Mesothelial cell of epicardium (in vitro differentiated cells): Measurements from ENCODE around the gene TTC7B. TPM values are rescaled to one million over a fixed set of nuclear protein-coding genes. Genes with fewer than 3 reads are reported as not detected.

Experiments
- DNase-seq, 2 experiments: peaks; one replicate each; pipeline ENCODE4 v3.0.0; 2021; ENCODE audit warnings: low spot score in 2 of 2; ENCODE audit not compliant: unreplicated experiment in 2 of 2
- H3K27ac Mint-ChIP-seq: 2 replicates; pipeline ENCODE4 v1.8.0; 2021; ENCODE audit warnings: mixed read lengths
- H3K27me3 Mint-ChIP-seq: 2 replicates; pipeline ENCODE4 v1.8.0; 2021; ENCODE audit warnings: low read depth, mixed read lengths
- H3K36me3 Mint-ChIP-seq: 2 replicates; pipeline ENCODE4 v1.8.0; 2021; ENCODE audit warnings: mixed read lengths
- H3K4me1 Mint-ChIP-seq: 2 replicates; pipeline ENCODE4 v1.8.0; 2021; ENCODE audit warnings: mixed read lengths
- H3K4me3 Mint-ChIP-seq: 2 replicates; pipeline ENCODE4 v1.8.0; 2021; ENCODE audit warnings: mild to moderate bottlenecking, moderate library complexity, mixed read lengths
- H3K9me3 Mint-ChIP-seq: 2 replicates; pipeline ENCODE4 v1.8.0; 2021; ENCODE audit warnings: mixed read lengths
- CTCF ChIP-seq: fragments of 200-600 bp; sonication (generic); IDR thresholded peaks from one replicate; pipeline ENCODE4 v1.5.0; 2021; ENCODE audit warnings: antibody characterized with exemption; ENCODE audit not compliant: unreplicated experiment
- total RNA-seq: library from RNA; stranded (reverse); gene quantifications from 3 replicates; pipeline ENCODE4 v1.2.1, GENCODE V29; 2021

TTC7B gene
- total RNA-seq, 1 donor from 2014 or later: 56.5 TPM

GRCh38 chr14:90698379-90698869 is 117.8 kb downstream of the TTC7B start:
- H3K36me3 Mint-ChIP-seq: peaks cover 3% of the 10 kb centered on the region
- no peak overlapping the region for H3K4me3 Mint-ChIP-seq
- H3K27ac Mint-ChIP-seq: no peak overlapping the region
- H3K4me1 Mint-ChIP-seq: peaks cover 20% of the 10 kb centered on the region
- no peaks in the 10 kb centered on the region for H3K27me3 Mint-ChIP-seq
- DNase-seq: no peak
- TF ChIP-seq CTCF: no peak
- H3K9me3 Mint-ChIP-seq: no peaks in the 10 kb centered on the region

GRCh38 chr14:90697577-90698206 is 118.5 kb downstream of the TTC7B start:
- peak; percentile 91 for TF ChIP-seq CTCF
- peaks cover 3% of the 10 kb centered on the region for H3K36me3 Mint-ChIP-seq
- DNase-seq: peak; percentile 68 to 80
- H3K27ac Mint-ChIP-seq: no peak overlapping the region
- no peaks in the 10 kb centered on the region for H3K27me3 Mint-ChIP-seq
- no peaks in the 10 kb centered on the region for H3K9me3 Mint-ChIP-seq
- H3K4me3 Mint-ChIP-seq: no peak overlapping the region
- H3K4me1 Mint-ChIP-seq: peaks cover 19% of the 10 kb centered on the region

GRCh38 chr14:90697132-90697531 is 119.1 kb downstream of the TTC7B start:
- DNase-seq: no peak
- H3K27ac Mint-ChIP-seq: peak overlapping the region; percentile 39

GRCh38 chr14:90696720-90697119 is 119.5 kb downstream of the TTC7B start:
- no peak for DNase-seq
- Mint-ChIP-seq H3K27ac (no peak overlapping the region), H3K36me3 (peaks cover 3% of the 10 kb centered on the region), H3K9me3 (no peaks in the 10 kb centered on the region), H3K4me1 (peaks cover 19% of the 10 kb centered on the region), H3K4me3 (no peak overlapping the region), H3K27me3 (no peaks in the 10 kb centered on the region)
- no peak for TF ChIP-seq CTCF

More at GRCh38 chr14:90697132-90697531, 119.1 kb downstream of the TTC7B start:
- Mint-ChIP-seq H3K27me3 (no peaks in the 10 kb centered on the region), H3K36me3 (peaks cover 3% of the 10 kb centered on the region), H3K9me3 (no peaks in the 10 kb centered on the region), H3K4me1 (peaks cover 19% of the 10 kb centered on the region), H3K4me3 (no peak overlapping the region)
- no peak for TF ChIP-seq CTCF

GRCh38 chr14:90695997-90696660 is 120.1 kb downstream of the TTC7B start:
- TF ChIP-seq CTCF: no peak
- peaks cover 18% of the 10 kb centered on the region for H3K4me1 Mint-ChIP-seq

More at GRCh38 chr14:90695997-90696660, 120.1 kb downstream of the TTC7B start:
- no peak for DNase-seq
- Mint-ChIP-seq H3K9me3 (no peaks in the 10 kb centered on the region), H3K27me3 (no peaks in the 10 kb centered on the region), H3K4me3 (no peak overlapping the region), H3K36me3 (peaks cover 3% of the 10 kb centered on the region), H3K27ac (no peak overlapping the region)
